GM21381 (cell line): ENCODE results near the gene NBDY.
"Not testable (repeated sequence)": the region's sequence is repeated elsewhere in the genome, so short reads cannot be mapped to it uniquely, and the experiment has no call there.

ENCODE experiments used
- ATAC-seq: cut with Tn5 transposase; IDR thresholded peaks from one replicate; pipeline ENCODE4 v1.9.1; 2021; ENCODE audit warnings: mild to moderate bottlenecking, moderate library complexity; ENCODE audit not compliant: unreplicated experiment

The NBDY gene

DNA sequence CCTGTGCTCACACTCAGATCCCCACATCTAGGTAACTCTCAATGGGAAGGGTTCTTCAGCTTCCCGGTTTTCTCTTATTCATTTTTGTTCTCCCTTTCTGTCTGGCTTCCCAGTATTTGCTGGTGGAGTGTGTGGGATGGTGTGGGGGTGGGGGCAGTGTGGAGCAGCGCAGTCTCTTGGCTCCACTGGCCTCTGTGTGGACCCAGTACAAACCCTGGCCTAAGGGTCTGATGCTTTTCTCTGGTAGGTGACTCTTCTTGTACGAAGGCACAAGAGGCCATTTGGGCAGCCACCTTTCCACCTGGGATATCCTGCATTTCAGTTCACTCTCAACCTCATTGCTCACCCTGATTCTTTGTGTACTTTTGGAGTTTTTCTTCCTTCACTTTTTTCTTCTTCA lies 71.3 kb downstream of the NBDY start:
- ATAC-seq: no peak

DNA sequence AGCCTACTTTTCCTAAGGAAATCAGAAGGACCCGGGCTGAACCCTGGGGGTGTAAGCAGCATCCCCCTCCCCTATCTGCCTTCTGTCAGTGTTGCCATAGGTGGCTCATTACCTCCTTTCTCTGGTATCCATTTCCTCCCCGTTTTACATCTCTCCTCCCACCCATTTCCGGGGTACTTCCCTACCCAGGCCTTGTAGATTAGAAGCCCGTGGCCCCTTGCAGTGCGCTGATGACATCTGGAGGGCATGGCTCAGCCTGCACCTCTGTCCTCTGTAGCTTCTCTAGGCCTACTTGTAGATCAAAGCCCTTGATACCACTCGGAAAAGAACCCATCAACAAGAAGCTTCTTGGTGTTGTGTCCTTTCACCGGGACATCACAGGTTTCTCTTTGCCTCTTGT lies 71.8 kb downstream of the NBDY start:
- ATAC-seq: peak; percentile 82

DNA sequence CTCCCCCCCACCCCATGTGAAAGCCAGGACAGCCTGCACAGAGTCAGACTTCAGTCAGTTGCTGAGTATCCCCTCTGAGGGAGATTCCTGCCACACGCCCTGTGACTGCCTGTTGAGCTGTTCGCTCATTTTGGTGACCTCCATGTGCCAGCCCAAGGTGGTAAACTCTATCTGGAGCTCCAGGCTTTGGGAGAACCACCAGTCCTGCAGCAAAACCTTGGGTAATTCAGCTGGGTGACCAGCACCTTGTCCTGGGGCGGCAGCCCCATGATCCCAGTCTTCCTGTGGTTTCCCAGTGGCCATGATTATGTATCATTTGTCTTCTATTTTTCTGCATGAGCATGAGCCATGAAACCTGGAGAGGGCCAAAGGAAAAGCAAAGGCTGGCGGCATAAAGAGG lies 73.4 kb downstream of the NBDY start:
- no peak for ATAC-seq

DNA sequence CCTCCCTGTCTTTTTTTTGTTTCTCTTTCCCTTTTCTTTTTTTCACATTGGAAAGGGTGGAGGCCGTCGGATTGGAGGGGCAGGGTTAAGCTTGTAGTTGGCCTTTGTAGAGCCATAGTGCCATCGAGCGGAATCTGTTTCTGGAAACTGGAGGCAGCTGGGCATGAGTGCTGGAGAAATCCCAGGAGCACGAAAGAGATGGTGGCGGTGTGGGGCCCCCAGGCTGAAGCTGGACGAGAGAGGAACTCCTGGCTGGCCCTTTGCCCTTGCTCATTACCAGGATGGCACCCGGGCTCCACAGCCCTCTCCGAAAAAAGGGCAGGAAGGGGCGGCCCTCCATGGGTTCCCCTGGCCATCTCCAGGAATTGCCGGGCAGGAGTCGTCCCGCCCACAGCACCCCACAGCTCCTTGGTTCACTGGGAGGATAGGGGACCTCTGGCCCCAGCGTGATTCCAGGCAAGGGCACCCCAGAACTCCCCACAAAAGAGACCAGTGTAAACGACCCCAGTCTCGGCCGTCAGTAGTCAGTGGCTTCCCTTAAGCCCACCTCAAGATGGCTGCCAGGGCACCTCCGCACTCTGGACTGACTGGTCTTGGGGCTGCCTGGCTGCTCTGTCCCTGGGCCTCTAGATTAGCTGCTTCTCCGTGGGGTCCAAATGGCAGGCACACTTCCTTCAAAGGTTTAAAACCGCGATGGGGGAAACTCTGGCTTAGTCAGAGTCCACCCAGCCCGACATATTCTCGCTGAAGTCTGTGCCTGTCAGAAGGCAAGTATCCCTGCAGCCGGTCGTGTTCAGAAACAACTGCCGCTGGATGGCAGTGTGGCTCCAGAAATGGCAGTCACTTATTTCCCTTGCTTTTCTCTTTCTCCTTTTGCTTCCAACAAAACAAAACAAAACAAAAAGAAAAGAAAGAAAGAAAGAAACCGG lies 74.1 kb downstream of the NBDY start:
- ATAC-seq: no peak

DNA sequence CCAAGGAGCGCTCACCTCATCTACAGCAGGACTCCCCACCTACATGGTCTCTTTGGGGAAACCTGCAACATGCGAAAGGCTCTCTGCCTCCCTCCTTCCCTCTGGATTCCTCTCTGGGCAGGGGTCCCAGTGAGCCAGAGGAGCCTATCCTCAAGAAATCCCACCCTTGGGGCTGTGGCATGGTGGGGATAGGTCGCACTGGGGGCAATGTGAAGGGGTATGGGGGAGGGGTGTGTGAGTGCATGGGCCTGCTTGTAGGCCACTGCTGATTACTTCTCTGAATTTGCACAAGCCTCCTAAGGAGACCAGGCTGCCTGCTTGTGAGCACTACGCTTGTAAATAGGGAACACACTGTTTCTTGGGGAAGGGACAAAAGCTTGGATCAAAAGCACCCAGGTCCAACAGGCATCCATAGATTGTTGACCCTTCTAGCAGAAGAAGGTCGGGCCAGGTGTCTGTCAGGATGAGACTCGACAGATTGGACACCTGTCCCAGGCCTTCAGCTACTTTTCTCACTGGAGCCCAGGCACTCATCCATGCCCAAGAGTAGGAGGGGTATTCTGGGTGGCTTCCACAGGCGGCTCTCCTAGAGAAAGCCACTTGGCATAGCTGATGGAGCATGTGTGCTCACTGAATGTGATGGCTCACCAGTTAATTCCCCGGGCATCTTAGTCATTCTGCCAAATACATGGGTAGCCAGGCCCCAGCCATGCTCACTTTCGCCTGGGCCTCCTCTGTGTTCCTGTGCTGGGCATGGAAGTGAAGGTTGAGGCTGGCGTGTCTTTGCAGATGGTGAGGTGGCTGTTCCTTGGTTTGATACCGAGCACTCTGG lies 75.0 kb downstream of the NBDY start:
- no peak for ATAC-seq

DNA sequence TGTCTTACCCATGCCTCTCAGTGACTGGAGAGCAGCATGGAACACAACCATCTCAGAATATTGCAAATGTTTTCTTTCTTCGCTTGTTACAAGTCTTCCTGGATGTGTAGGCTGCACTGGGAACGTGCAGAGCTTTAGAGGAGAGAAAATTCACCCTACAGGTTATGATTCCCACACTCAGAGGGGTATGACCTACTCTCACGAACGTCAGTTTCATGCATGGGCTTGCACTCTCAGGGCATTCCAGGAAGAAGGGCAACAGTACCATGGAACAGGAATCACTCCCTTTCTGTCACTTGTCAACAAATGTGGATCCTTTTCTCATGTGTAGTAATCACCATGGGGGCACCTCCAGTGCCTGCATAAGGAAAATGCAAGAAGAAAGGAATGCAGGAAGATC lies 75.8 kb downstream of the NBDY start:
- no peak for ATAC-seq

DNA sequence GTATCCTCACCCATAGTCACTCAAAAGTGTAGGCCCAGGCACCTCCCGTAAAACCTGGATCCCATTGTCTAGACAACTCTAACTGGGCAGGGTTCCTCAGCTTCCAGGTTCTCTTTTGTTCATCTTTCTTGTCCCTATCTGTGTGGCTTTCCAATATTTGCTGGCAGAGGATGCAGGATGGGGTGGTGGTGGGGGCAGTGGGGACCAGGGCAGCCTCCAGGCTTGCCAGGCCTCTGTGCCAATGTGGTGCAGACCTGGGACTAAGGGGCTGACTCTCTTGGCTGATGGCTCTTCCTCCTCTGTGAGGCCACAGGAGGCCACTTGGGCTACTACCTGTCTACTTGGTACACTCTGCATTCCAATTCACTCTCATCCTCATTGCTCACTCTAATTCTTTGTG lies 76.4 kb downstream of the NBDY start:
- no peak for ATAC-seq

DNA sequence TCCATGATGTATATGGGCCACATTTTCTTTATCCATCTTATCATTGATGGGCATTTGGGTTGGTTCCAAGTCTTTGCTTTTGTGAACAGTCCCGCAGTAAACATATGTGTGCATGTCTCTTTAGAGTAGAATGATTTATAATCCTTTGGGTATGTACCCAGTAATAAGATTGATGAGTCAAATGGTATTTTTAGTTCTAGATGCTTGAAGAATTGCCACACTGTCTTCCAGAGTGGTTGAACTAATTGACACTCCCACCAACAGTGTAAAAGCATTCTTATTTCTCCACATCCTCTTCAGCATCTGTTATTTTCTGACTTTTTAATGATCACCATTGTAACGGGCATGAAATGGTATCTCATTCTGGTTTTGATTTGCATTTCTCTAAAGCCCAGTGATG lies 77.1 kb downstream of the NBDY start:
- ATAC-seq: not testable (repeated sequence)

DNA sequence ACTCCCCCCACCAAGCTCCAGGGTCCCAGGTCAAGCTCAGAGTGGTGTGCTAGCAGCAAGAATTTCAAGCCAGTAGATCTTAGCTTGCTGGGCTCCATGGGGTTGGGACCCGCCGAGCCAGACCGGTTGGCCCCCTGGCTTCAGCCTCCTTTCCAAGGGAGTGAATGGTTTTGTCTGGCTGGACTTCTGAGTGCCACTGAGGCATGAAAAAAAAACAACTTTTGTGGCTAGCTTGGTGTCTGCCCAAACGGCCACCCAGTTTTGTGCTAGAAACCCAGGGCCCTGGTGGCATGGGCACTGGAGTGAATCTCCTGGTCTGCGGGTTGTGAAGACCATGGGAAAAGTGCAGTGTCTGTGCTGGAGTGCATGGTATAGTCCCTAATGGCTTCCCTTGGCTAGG lies 82.6 kb downstream of the NBDY start:
- ATAC-seq: no peak

DNA sequence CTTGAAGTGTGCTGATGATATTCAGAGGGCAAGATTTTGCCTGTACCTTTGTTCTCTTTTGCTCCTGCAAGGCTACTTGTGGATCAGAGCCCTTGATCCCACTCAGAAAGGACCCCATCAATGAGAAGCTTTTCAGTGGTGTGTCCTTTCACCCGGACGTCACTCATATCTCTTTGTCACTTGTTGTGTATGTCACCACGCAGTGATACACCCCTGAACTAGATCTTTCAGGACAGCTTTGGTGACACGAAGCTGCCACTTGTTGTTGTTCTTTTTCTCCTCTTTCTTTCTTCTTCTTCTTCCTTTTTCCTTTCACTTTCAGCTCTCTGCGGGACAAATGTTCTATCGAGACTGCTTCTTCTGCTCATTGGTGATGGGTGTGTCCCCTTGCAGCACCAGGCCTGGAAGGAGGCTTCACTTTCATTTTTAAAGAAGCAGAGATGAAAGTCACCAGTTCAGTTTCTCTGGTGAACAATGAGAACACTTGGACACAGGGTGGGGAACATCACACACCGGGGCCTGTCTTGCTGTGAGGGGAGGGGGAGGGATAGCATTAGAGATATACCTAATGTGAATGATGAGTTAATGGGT lies 83.6 kb downstream of the NBDY start:
- peak; percentile 89 for ATAC-seq

DNA sequence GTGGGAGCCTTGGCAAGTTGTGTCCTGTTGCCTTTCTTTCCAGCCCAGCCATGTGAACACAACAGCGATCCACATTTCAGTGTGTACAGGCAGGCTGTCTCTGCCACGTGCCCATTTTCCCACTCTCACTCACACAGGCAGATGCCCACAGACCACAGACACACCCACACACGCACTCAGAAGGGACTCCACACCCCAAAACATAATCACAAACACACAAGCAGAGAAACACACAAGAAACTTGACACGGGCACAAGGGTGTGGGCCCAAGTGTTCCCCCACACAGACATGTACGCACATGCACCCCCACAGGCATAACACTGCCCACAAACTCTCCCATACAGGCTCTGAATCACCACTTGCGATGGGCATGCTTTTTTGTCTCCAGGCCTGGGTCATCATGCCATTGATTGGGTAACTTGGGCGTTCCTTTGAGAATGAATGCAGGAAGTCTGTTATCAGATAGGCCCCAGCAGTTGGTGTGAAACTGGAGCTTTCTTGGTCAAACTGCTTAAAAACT lies 84.3 kb downstream of the NBDY start:
- peak; percentile 48 for ATAC-seq

DNA sequence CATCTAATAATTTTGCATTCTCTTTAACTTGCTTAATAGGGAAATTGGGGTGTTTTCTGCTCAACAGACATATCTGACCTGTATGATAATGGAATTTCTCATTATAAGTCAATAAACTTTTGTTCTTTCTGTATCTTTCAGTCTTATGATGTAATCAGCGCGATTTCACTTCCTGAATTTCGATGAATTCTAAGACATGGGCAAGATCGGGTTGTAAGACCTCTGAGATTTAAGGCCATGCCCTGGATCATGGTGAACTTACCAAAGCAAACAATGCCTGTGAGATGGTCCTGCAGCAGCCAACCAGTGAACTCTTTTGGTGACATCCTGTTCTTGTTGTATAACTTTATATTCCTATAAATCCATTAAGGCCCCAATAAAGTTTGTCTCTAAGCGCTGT lies 88.1 kb downstream of the NBDY start:
- no peak for ATAC-seq

DNA sequence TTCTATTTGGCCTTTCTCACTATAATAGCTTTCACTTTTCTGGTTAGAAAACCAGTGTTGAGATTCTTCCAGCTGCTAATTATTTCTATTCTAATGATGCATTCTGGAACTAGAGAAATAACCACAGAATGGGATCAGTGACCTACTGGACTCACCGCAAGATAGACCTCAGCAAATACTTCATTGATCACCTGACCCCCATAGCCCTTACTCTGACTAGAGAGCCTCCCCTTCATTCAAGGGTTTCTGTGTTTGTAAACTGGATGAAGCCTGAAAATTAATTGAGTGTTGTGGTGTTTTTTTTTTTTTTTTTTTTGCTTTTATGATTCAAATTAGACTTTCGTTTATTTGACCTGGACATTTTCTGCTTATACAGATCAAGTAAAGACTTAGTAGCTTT lies 97.0 kb downstream of the NBDY start:
- ATAC-seq: no peak

DNA sequence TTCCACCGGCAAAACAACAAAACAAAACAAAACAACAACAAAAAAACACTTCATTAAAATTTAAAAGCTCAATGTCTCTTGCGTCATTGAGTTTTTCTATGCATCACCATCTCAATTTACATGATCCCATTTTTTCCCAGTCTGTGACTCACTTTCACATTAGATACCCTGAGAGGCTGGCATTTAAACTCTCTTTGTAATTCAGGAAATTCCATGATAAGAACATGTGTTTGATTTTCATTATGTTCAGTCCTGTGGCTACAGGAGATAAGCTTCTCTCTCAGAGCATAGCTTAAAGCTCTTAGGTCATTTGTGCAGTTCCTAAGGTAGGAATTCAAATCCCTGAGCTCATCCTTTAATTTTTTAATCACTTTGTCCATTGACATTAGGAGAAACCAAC lies 104.6 kb downstream of the NBDY start:
- ATAC-seq: no peak

DNA sequence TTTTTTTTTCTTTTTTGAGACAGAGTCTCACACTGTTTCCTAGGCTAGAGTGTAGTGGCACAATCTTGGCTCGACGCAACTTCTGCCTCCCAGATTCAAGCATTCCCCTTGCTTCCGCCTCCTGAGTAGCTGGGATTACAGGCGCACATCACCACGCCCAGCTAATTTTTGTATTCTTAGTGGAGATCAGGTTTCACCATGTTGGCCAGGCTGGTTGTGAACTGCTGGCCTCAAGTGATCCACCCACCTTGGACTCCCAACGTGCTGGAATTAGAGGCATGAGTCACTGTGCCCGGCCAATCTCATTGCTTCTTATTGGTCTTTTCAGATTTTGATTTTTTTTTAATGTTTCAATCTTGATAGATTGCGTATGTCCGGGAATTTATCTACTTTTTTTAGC lies 124.4 kb downstream of the NBDY start:
- no peak for ATAC-seq

DNA sequence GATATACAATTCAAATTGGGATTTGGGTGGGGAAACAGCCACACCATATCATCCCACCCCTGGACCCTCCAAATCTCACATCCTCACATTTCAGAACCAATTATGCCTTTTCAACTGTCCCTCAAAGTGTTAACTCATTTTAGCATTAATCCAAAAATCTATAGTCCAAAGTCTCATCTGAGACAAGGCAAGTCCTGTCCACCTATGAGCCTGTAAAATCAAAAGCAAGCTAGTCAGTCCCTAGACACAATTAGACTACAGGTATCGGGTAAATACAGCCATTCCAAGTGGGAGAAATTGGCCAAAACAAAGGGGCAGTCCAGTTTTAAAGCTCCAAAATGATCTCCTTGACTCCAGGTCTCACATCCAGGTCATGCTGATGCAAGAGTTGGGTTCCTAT lies 128.0 kb downstream of the NBDY start:
- no peak for ATAC-seq

DNA sequence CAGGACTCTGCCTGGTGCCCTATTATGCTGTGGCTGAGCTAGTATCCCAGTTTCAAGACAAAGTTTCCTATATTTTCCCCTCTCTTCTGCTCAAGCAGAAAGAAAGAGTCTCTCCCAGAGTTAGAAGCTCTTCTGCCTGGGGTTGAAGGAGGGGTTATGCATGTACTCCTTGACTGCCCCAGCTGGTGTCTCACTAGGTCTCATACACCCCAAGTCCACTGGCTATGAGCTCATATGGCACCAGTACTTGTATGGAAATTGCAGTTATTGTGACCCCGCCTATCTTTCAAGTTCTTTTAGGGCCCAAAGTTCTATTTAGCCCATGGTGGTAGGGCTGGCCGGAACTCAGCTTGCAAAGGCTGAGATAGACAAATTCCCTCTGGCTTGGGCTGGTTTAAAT lies 131.8 kb downstream of the NBDY start:
- ATAC-seq: no peak
